HG02798 (cell line): ENCODE measurements around the gene PDE9A.

Source experiments
- ATAC-seq: cut with Tn5 transposase; IDR thresholded peaks from one replicate; pipeline ENCODE4 v1.9.1; 2021; ENCODE audit warnings: mild to moderate bottlenecking; ENCODE audit not compliant: unreplicated experiment, poor library complexity

The PDE9A gene

GRCh38 chr21:42655796-42656770 is 2.7 kb downstream of the PDE9A start:
- no peak for ATAC-seq

- no peak for ATAC-seq
Measured at GRCh38 chr21:42656872-42657271, 3.5 kb downstream of the PDE9A start.

- no peak for ATAC-seq
Measured at GRCh38 chr21:42657676-42658319, 4.4 kb downstream of the PDE9A start.

DNA sequence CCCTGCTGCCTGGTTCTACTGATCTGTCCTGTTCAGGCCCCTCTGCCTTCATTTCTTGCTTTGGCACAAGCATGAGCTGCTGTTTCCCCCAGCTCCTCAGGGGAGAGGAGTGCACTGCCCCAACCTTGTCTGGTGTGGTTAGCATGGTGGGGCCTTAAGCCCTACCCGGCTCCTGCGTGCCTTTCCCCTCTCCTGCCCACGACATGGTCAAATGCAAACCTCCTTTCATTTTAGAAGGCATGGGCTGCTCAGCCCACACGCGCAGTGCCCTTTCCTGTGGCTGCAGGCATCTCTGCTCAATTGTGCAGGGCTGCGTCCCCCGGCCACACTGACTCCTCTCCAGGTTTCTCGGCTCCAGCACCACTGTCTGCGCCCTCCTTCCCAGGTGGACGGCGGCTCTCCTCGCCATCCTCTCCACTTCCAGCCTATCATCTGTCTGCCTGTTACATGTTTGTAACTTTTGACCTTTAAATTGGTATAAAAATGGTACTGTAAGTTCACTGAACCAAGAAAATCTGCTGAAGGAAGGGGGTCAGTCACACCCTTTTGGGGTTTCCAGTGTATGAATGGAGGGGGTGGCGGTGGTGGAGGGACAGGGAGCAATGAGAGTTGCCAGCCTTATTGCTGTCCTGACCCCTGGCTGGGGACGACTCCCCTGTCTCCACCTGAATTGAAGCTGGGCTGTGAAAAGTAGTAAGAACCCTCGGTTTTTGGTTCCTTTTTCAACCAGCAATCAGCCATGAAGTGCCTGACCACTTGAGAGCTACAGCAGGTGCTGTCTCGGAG is 5.1 kb downstream of the PDE9A start:
- no peak for ATAC-seq

DNA sequence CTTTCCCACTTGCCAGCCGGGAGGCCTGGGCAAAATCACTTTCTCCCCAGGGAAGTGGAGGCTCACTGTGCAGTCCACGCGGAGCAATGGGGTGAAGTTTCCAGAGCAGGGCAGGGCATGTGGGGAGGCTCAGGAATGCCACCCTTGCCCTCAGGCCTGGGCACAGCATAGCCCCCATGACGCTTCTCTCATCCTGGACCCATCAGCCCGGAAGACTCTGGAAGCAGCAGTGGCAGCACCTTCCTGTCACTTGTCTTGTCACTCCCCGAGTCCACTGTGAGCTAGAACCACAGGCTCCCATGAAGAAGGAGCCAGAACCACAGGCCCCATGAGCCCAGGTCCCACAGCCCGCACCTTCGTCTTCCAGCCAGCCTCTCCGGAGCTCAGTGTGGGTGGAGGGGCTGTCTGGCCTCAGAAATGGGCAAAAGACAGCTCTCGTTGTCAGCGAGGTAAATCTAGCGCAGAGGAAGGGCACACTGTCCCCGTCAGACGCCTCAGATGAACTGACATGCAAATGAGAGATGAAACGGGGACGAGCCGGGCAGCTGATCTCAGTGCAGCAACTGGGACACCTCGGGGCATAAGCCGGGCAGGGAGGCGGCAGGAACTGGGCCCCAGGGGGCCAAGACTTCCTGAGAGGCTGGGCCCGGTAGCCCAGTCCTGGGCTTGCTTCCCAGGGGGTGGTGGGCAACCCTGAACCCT is 6.1 kb downstream of the PDE9A start:
- ATAC-seq = no peak

DNA sequence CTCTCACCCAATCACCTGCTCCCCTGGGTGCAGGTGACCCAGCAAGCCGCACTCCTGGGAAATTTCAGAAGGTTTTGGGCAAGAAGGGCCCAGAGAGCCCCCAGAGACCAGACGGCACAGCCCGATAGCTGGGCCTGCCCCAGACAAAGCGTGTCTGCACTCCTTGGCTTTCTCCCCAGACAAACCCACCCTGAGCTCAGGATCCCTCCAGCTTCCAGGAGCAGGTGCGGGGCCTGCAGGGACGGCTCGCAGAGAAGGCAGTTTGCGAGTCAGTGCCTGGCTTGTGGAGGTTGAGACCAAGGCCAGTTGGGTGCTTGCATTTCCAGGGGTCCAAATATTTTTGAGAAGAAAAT is 6.7 kb downstream of the PDE9A start:
- no peak for ATAC-seq

GRCh38 chr21:42661688-42662429 is 8.4 kb downstream of the PDE9A start:
- no peak for ATAC-seq

GRCh38 chr21:42662430-42663199 is 9.2 kb downstream of the PDE9A start:
- no peak for ATAC-seq

DNA sequence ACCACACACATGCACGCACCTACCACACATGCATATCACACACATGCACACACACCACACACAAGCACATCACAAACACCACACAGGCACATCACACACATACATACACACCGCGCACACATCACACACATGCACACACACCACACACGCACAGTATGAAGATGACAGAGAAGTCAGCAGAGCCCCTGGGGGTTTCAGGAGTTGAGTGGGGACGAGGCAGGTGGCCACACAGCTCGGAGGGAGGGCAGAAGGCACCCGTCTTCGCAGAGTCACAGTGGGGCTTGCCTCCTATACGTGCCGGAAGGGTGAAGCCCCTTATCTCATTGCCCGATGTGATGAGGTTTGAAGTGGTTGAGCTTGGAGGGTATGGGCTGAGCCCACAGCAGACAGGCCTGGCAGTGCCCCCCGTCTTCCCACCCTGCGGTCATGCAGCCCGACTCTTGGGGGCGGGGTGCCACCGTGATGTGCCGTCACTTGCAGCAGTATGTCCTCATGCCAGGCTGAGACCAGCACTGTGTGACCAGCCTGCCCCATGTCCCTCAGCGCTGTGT is 9.9 kb downstream of the PDE9A start:
- ATAC-seq = no peak

DNA sequence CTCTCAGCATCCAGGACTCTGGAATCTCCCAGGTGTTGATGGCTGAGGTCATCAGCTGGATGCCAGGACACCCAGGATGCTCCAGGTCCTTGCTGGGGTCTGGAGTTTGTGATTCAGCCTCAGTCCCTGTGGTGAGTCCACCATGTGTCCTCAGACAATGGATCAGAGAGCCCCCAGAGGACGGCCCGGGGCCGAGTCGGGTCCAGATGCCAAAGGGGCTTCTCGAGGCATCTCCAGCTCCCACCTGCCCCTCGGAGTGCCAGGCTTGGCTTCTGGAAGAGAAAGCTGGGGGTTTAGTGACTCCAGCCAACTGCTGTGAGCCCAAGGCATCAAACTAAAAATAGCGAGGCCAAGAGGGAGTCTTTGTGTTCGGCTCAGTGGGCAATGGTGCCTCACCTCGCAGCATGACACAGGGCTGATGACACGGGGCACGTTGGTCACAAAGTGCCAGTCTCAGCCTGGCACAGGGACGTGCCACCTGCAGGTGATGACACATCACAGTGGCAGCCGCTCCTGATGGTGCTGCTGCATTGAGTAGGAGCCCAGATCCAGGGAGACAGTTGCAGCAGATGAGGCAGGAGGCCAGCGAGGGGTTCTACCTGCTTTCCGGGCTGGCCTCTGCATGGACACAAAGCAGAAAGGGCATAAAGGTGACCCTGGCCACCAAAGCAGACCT is 10.6 kb downstream of the PDE9A start:
- ATAC-seq = no peak

DNA sequence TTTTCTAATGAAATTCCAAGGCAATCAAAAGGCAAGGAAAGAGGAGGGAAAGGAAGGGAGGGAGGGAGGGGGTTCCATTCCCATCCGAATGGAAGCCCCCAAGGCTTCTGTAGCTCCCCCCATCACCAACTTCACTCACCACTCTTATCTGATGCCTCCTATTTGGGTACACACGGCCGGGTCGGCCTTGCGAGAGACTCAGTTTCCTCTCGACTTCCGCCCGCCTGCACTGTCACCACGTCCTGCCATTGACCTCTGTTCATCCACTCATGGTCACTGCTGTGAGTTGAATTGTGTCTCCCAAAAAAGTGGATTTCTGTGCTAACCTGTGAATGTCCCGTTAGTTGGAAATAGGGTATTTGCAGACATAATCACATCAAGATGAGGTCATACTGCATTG is 11.2 kb downstream of the PDE9A start:
- no peak for ATAC-seq

DNA sequence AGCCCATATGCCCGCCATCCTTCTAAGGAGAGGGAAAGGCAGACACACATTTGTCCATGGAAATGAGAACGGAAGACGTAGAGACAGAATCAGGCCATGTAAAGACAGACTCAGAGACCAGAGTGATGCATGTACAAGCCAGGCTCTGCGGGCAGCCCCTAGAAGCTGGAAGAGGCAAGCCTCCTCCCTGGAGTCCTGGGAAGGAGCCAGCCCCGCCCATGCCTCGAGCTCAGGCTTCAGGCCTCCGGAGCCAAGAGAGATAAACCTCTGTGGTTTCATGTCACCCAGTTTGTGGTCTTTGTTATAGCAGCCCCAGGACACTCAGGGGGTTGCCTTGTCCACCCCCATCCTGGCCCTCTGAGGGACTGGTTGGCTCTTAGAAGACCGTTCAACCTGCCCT is 11.6 kb downstream of the PDE9A start:
- ATAC-seq = no peak

DNA sequence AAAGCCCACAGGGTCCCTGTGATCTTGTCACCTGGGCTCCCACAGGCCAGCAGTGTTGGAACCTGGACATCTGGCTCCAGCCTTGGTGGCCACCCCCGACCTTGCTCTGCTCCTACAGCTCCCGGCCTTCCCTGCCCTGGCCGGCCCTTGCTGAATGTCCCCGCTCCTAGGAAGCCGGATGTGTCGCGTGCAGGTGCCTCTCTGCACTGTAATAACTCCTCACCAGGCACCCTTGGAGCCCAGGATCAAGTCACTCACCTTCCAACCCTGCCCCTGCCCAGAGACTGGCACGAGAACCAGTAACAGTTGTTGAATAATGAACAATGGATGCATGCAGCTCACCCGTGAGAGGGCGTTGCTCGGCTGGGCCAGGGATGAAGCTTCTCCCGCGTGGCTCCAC is 12.1 kb downstream of the PDE9A start:
- no peak for ATAC-seq

DNA sequence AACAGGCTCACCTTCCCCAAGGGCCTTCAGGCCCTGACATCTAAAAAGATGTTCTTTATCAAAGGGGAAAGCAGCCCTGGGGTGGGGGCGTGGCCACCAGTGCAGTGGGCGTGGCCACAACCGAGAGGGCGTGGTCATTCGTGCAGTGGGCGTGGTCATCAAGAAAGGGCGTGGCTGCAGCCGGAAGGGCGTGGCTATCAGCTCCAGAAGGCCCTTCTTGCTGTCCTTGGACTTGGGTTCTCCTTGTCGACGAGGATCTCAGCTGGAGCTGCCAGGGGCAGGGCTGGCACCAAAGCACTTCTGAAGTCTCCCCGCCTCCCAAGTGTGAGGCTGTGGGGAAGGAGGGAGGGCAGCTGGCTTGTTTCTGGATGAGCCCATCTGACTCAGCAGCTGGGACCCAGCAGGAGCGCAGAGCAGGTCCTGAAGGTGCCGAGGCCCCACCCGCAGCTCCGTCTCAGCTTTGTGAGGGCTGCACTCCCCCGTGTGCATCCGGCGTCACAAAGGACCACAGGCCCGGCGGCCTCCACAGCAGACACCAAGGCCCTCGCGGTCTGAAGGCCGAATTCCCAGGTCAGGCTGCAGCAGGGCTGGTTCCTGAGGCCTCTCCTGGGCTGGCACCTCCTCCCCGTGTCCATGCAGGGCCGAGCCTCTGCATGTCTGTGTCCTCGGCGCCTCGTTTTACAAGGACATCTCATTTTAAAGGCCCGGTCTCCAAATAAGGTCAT is 12.8 kb downstream of the PDE9A start:
- ATAC-seq = no peak

DNA sequence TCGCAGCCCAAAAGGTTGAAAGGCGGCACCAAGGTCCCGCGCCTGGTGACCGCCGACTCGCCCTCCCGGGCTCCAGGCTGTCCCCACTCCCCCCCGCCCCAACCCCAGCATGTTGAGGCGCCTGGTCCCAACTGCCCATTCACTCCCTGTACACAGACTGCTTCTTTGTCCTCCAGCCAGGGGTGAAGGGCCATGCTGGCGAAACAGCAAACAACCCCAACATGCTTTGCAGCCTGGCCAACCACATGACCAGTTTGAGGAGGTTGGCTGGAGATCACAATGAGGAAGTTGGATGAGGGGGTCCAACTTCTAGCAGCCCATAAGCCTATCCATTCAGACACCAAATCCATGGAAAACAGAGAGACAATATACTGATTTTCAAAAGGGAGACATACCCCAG is 13.5 kb downstream of the PDE9A start:
- ATAC-seq = no peak

GRCh38 chr21:42668298-42668992 is 15.0 kb downstream of the PDE9A start:
- no peak for ATAC-seq

- no peak for ATAC-seq
Measured at GRCh38 chr21:42669041-42669440, 15.6 kb downstream of the PDE9A start.
